Measurements from ENCODE around the gene VPS72. TPM values are rescaled to one million over a fixed set of nuclear protein-coding genes. Genes with fewer than 3 reads are reported as not detected.

The VPS72 gene
- total and polyA plus RNA-seq, 9 of the 15 experiments (the other 6 are each of a cell fraction or from before 2014, with no cell fraction given), result 7.2 to 131 (median 75.7) TPM

GRCh38 chr1:151197863-151198253 is 7.9 kb upstream of the VPS72 start (continued):
- TF ChIP-seq ZNF280A (IDR thresholded peaks at IDR 0.05; ENCODE audit: low read depth, partially characterized antibody) (no peak), ZNF311 (CRISPR knock-in tag; IDR thresholded peaks at IDR 0.05) (no peak), ZBTB17 (CRISPR knock-in tag; IDR thresholded peaks at IDR 0.05) (no peak), POLR3A (IDR thresholded peaks at IDR 0.05; ENCODE audit: borderline replicate concordance, extremely low read depth, insufficient read depth, insufficient read length) (no peak), PKNOX1 (IDR thresholded peaks at IDR 0.05) (peak; percentile 59), COPS2 (conservative IDR thresholded peaks at IDR 0.05) (no peak), LARP7 (IDR thresholded peaks at IDR 0.05) (no peak), ZNF707 (CRISPR knock-in tag; conservative IDR thresholded peaks at IDR 0.05) (no peak), ZNF143 (CRISPR knock-in tag; IDR thresholded peaks at IDR 0.05) (no peak), PCBP2 (IDR thresholded peaks at IDR 0.05; ENCODE audit: low read depth, low read length, poor library complexity, severe bottlenecking) (no peak), TCFL5 (CRISPR knock-in tag; conservative IDR thresholded peaks at IDR 0.05) (no peak), JUND (IDR thresholded peaks at IDR 0.05; ENCODE audit: borderline replicate concordance, low read depth, low read length) (peak; percentile 40; the same call in 1 of the 2 replicates), JUND (tag; IDR thresholded peaks at IDR 0.05; ENCODE audit: borderline replicate concordance, low read depth, low read length) (no peak; the same call in 2 of the 3 replicates), TARDBP (IDR thresholded peaks at IDR 0.05) (no peak), MCM7 (IDR thresholded peaks at IDR 0.05) (no peak), SAFB (IDR thresholded peaks at IDR 0.05; ENCODE audit: borderline replicate concordance, low read depth, low read length) (no peak), GATAD2A (IDR thresholded peaks at IDR 0.05) (no peak), CBX2 (IDR thresholded peaks at IDR 0.05; ENCODE audit: insufficient read depth, low read length, poor library complexity, severe bottlenecking) (no peak), KLF1 (tag; IDR thresholded peaks at IDR 0.05) (no peak), STAT5B (CRISPR knock-in tag; IDR thresholded peaks at IDR 0.05) (no peak), ETV6 (IDR thresholded peaks at IDR 0.05; ENCODE audit: borderline replicate concordance in 1 of 2, low read depth in 2 of 2, low read length in 1 of 2) (no peak), ETV6 (CRISPR knock-in tag; IDR thresholded peaks at IDR 0.05; ENCODE audit: borderline replicate concordance) (no peak), RBM17 (IDR thresholded peaks at IDR 0.05; ENCODE audit: borderline replicate concordance, low read depth, low read length) (no peak)
- TF ChIP-seq, protein P1, sequence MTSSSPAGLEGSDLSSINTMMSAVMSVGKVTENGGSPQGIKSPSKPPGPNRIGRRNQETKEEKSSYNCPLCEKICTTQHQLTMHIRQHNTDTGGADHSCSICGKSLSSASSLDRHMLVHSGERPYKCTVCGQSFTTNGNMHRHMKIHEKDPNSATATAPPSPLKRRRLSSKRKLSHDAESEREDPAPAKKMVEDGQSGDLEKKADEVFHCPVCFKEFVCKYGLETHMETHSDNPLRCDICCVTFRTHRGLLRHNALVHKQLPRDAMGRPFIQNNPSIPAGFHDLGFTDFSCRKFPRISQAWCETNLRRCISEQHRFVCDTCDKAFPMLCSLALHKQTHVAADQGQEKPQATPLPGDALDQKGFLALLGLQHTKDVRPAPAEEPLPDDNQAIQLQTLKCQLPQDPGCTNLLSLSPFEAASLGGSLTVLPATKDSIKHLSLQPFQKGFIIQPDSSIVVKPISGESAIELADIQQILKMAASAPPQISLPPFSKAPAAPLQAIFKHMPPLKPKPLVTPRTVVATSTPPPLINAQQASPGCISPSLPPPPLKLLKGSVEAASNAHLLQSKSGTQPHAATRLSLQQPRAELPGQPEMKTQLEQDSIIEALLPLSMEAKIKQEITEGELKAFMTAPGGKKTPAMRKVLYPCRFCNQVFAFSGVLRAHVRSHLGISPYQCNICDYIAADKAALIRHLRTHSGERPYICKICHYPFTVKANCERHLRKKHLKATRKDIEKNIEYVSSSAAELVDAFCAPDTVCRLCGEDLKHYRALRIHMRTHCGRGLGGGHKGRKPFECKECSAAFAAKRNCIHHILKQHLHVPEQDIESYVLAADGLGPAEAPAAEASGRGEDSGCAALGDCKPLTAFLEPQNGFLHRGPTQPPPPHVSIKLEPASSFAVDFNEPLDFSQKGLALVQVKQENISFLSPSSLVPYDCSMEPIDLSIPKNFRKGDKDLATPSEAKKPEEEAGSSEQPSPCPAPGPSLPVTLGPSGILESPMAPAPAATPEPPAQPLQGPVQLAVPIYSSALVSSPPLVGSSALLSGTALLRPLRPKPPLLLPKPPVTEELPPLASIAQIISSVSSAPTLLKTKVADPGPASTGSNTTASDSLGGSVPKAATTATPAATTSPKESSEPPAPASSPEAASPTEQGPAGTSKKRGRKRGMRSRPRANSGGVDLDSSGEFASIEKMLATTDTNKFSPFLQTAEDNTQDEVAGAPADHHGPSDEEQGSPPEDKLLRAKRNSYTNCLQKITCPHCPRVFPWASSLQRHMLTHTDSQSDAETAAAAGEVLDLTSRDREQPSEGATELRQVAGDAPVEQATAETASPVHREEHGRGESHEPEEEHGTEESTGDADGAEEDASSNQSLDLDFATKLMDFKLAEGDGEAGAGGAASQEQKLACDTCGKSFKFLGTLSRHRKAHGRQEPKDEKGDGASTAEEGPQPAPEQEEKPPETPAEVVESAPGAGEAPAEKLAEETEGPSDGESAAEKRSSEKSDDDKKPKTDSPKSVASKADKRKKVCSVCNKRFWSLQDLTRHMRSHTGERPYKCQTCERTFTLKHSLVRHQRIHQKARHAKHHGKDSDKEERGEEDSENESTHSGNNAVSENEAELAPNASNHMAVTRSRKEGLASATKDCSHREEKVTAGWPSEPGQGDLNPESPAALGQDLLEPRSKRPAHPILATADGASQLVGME (CRISPR knock-in tag; IDR thresholded peaks at IDR 0.05), result no peak

Measured in K562 (cell line).